ENCODE data around the gene CBFA2T3. TPM values are rescaled to one million over a fixed set of nuclear protein-coding genes. Genes with fewer than 3 reads are reported as not detected.

Gene CBFA2T3
- total and polyA plus RNA-seq, 2 of the 8 experiments (the other 6 are each of a cell fraction or from before 2014, with no cell fraction given), result 0.51 to 1.3 TPM

- WGBS, 2 experiments (ENCODE audit: extremely low coverage in 1 of 2, insufficient coverage in 1 of 2, insufficient read length in 1 of 2, insufficient replicate concordance in 2 of 2, low coverage in 1 of 2, low lambda C conversion rate in 2 of 2, missing lambda C conversion rate in 1 of 2), result 92% methylated on average over 19 of the region's 26 CpGs; no CpG with 5 or more reads in 1 of the 2 experiments
- TF ChIP-seq SIN3A (conservative IDR thresholded peaks at IDR 0.05 in 1 of 2, IDR thresholded peaks at IDR 0.05 in 1 of 2; ENCODE audit: low read depth in 1 of 2, low read length in 2 of 2) (no peak), ATF2 (IDR thresholded peaks at IDR 0.05; ENCODE audit: low read length) (no peak), BRCA1 (IDR thresholded peaks at IDR 0.05; ENCODE audit: low read depth, low read length) (no peak), RXRA (IDR thresholded peaks at IDR 0.05; ENCODE audit: insufficient read depth, low read depth, low read length) (no peak), EGR1 (IDR thresholded peaks at IDR 0.05; ENCODE audit: borderline replicate concordance, low read depth, low read length) (no peak), TBP (IDR thresholded peaks at IDR 0.05; ENCODE audit: low read depth, low read length) (no peak), SIRT6 (IDR thresholded peaks at IDR 0.05; ENCODE audit: low read length) (no peak), EP300 (IDR thresholded peaks at IDR 0.05; ENCODE audit: borderline replicate concordance in 1 of 2, low read depth in 2 of 2, low read length in 2 of 2) (no peak), BACH1 (IDR thresholded peaks at IDR 0.05; ENCODE audit: low read length) (no peak), CREB1 (IDR thresholded peaks at IDR 0.05) (no peak), SAP30 (IDR thresholded peaks at IDR 0.05; ENCODE audit: insufficient read depth, insufficient replicate concordance, low read length) (no peak), NRF1 (IDR thresholded peaks at IDR 0.05; ENCODE audit: low read depth, low read length) (no peak)
These were observed 49.3 kb downstream of the CBFA2T3 start for GRCh38 chr16:88927661-88928060.

More at GRCh38 chr16:88927661-88928060, 49.3 kb downstream of the CBFA2T3 start:
- Histone ChIP-seq H3K4me1 (replicated peaks in 1 of 4; ENCODE audit: control insufficient read depth in 3 of 4, insufficient read depth in 4 of 4, low read length in 3 of 4) (peaks cover 0 to 30% (median 16%) of the 10 kb centered on the region in 4 experiments; a peak in 5 of 7 replicates), H3K56ac (replicated peaks; ENCODE audit: insufficient read length, low read depth, low read length) (no peak overlapping the region), H2BK120ac (replicated peaks; ENCODE audit: low read depth, low read length) (no peak overlapping the region), H3K9me3 (ENCODE audit: insufficient read depth in 2 of 2, low read depth in 1 of 2, low read length in 1 of 2) (no peaks in the 10 kb centered on the region), H4K8ac (ENCODE audit: extremely low read depth, insufficient read depth, low read length) (no peak overlapping the region; the same call in 1 of the 2 replicates), H2AK5ac (ENCODE audit: low read depth, low read length) (no peak overlapping the region), H3K4me3 (ENCODE audit: extremely low read depth in 1 of 4, insufficient read depth in 2 of 4, low read depth in 3 of 4, low read length in 4 of 4) (no peak overlapping the region), H3K27me3 (replicated peaks in 1 of 4; ENCODE audit: control insufficient read depth in 3 of 4, extremely low read depth in 1 of 4, insufficient read depth in 3 of 4, low read length in 3 of 4) (no peaks in the 10 kb centered on the region), H4K91ac (replicated peaks; ENCODE audit: insufficient read length, low read length) (no peak overlapping the region), H3K36me3 (ENCODE audit: control insufficient read depth in 2 of 4, insufficient read depth in 4 of 4, low read length in 3 of 4) (no peaks in the 10 kb centered on the region), H2BK5ac (ENCODE audit: low read depth, low read length) (no peak overlapping the region), H3K79me2 (ENCODE audit: control insufficient read depth in 1 of 2, insufficient read depth in 2 of 2, low read length in 2 of 2) (no peaks in the 10 kb centered on the region), H2BK12ac (ENCODE audit: low read depth, low read length) (no peak overlapping the region), H3K27ac (ENCODE audit: low read depth, low read length) (no peak overlapping the region), H3K4me2 (ENCODE audit: insufficient read depth in 1 of 2, low read depth in 2 of 2, low read length in 2 of 2) (no peak overlapping the region), H3K14ac (ENCODE audit: insufficient read length) (no peak overlapping the region), H4K20me1 (replicated peaks in 1 of 2; ENCODE audit: control insufficient read depth in 1 of 2, insufficient read depth in 2 of 2, low read length in 2 of 2) (peaks cover 0 to 2% of the 10 kb centered on the region in 2 experiments), H3K18ac (ENCODE audit: extremely low read depth, low read length) (no peak overlapping the region), H3K4ac (replicated peaks; ENCODE audit: insufficient read length, low read depth, low read length) (no peak overlapping the region), H2BK20ac (ENCODE audit: low read length) (no peak overlapping the region), H4K5ac (ENCODE audit: insufficient read length, low read depth, low read length) (no peak overlapping the region), H3K79me1 (ENCODE audit: low read depth, low read length) (no peaks in the 10 kb centered on the region), H3K23me2 (ENCODE audit: low read depth, low read length) (no peaks in the 10 kb centered on the region), H3K9ac (replicated peaks in 1 of 4; ENCODE audit: extremely low read depth in 1 of 4, low read depth in 3 of 4, low read length in 3 of 4) (no peak overlapping the region), H2BK15ac (ENCODE audit: low read length) (no peak overlapping the region), H2AFZ (ENCODE audit: low read length) (no peak overlapping the region), H3K23ac (ENCODE audit: insufficient read length) (no peak overlapping the region)
- FAIRE-seq (no peak), DNase-seq (ENCODE audit: low read depth in 1 of 2, low spot score in 2 of 2) (no peak)
- CTCF ChIA-PET (ENCODE audit: partially characterized antibody), result interaction anchor here (0.7 to 1.4 kb wide), 2 partner anchors 16 to 36 kb away, joined by 3 read pairs; no protein-coding TSS in a partner anchor
- POLR2A ChIA-PET (ENCODE audit: partially characterized antibody), result interaction anchor here (1.3 kb wide), 1 partner anchor 85 kb away, joined by 3 read pairs; no protein-coding TSS in a partner anchor
